Kidney glomerular epithelial cell (primary cell): ENCODE results near the gene LRRC56.

Experiments used
- DNase-seq: peaks from one replicate; lab custom pipeline; 2025; lab: John Stamatoyannopoulos, UW

Gene LRRC56

DNA sequence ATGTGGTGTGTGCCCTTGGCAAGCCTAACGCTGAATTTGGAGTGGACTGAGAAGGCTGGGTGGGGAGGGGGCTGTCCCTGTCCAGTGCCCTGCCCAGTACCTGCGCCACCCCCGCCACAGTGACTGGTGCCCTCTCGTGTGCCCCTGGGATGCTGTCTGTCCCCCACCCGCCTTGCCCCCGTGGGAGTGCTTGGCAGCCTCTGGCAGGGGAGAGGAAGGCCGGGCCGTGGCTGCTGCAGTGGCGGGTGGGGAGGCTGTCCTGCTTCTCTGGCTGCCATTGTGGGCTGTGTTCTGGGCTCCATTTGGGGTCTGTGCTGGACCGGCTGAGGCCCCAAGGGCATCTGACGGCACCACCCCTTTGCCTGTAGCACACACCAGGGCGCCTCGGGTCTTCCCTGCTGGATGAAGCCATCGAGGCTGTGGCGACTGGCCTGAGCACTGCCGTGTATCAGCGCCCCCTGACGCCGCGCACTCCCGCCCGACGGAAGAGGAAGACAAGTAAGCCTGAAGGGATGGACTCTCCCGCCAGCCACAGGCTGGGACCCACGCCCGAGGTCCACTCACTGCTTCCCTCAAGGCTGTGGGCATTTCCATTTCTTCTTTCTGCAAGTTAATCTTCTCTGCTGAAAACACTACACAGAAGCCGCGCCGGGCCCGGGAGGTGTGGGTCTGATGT is 60.8 kb downstream of the LRRC56 start:
- no peak for DNase-seq

DNA sequence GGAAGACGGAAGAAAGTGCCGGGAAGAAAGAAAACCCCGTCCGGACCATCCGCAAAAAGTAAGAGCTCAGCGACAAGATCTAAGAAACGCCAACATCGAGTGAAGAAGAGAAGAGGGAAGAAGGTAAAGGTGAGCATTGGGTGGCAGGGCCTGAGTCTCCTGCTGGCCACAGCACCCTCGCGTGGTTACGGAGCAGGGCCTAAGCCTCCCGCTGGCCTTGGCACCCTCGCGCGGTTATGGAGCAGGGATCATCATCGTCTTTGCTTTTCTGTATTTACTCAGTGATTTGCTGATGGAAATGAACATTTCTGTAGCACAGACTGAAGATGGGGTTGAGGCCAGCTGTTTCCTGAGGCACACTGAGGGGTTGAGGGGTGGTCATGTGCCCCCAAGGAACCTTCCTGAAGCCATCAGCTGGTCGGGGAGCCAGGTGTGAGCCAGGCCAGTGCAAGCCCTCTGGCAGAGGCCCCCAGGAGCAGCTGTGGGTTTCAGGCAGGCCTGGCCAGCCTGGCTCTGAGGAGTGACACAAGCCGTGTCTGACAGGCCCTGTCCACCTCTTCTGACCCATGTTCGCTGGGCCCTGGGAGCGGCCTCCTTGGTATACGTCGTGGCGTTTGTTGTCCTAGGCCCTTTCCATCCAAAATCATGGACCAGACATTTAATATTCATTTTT is 64.4 kb downstream of the LRRC56 start:
- no peak for DNase-seq

DNA sequence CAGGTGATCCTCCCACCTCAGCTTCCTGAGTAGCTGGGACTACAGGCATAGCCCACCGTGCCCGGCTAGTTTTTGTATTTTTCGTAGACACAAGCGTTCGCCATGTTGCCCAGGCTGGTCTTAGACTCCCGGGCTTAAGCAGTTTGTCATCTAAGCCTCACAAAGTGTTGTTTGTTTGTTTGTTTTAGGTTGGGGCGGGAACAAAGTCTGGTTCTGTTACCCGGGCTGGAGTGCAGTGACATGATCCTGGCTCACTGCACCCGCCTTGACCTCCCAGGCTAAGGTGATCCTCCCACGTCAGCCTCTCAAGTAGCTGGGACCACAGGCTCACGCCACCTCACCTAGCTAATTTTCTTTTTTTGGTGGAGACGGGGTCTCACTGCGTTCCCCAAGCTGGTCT is 65.8 kb downstream of the LRRC56 start:
- no peak for DNase-seq
